Activated CD8-positive, alpha-beta memory T cell treated with anti-CD3 and anti-CD28 coated beads, Interleukin-2, amount 50 U/mL, for 1 hour (primary cell): ENCODE measurements around the gene TEF.
A peak's percentile ranks its signal among the peaks of the same experiment; 100 is the strongest.
"Not testable (repeated sequence)": the region's sequence is repeated elsewhere in the genome, so short reads cannot be mapped to it uniquely, and the experiment has no call there.

Source experiments
- DNase-seq: peaks from one replicate; pipeline ENCODE4 v3.0.0-alpha.2; 2020; ENCODE audit errors: extremely low read depth

Gene TEF

GRCh38 chr22:41418717-41419116 lies 37.0 kb downstream of the TEF start:
- DNase-seq, result no peak

GRCh38 chr22:41425660-41426365 lies 44.1 kb downstream of the TEF start:
- DNase-seq, result no peak

- DNase-seq, result no peak
Measured at GRCh38 chr22:41429232-41429950, 47.6 kb downstream of the TEF start.

GRCh38 chr22:41429951-41430332 lies 48.2 kb downstream of the TEF start:
- no peak for DNase-seq

- DNase-seq, result no peak
Measured at GRCh38 chr22:41431656-41432055, 49.9 kb downstream of the TEF start.

GRCh38 chr22:41433480-41433879 lies 51.7 kb downstream of the TEF start:
- DNase-seq, result not testable (repeated sequence)

GRCh38 chr22:41434361-41435003 lies 52.7 kb downstream of the TEF start:
- DNase-seq, result not testable (repeated sequence)

- no peak for DNase-seq
Measured at GRCh38 chr22:41435560-41435959, 53.8 kb downstream of the TEF start.

- DNase-seq, result no peak
Measured at GRCh38 chr22:41436322-41437113, 54.8 kb downstream of the TEF start.

GRCh38 chr22:41437198-41437597 lies 55.5 kb downstream of the TEF start:
- DNase-seq, result no peak

- DNase-seq, result not testable (repeated sequence)
Measured at GRCh38 chr22:41440511-41440910, 58.8 kb downstream of the TEF start.

- no peak for DNase-seq
Measured at GRCh38 chr22:41442240-41442792, 60.6 kb downstream of the TEF start.

- peak; percentile 38 for DNase-seq
Measured at GRCh38 chr22:41444360-41445128, 62.8 kb downstream of the TEF start.

- no peak for DNase-seq
Measured at GRCh38 chr22:41445129-41446056, 63.7 kb downstream of the TEF start.

GRCh38 chr22:41446057-41446501 lies 64.3 kb downstream of the TEF start:
- DNase-seq, result no peak

GRCh38 chr22:41446639-41447434 lies 65.1 kb downstream of the TEF start, which contains the start of gene TOB2:
Gene TOB2, minus strand, starts transcription at chr22:41446801. Its CDS starts 9,456 bp downstream, at chr22:41437345.
- peak; percentile 85 for DNase-seq

- DNase-seq, result peak; percentile 8
Measured at GRCh38 chr22:41447435-41448188, 65.9 kb downstream of the TEF start.

- peak; percentile 82 for DNase-seq
Measured at GRCh38 chr22:41448189-41448808, 66.6 kb downstream of the TEF start.
